GM19324 (cell line): ENCODE results near the gene EDA.
"Not testable (repeated sequence)": the region's sequence is repeated elsewhere in the genome, so short reads cannot be mapped to it uniquely, and the experiment has no call there.

Experiments used
- ATAC-seq: cut with Tn5 transposase; IDR thresholded peaks from one replicate; pipeline ENCODE4 v1.9.1; 2021; ENCODE audit warnings: mild to moderate bottlenecking, moderate library complexity; ENCODE audit not compliant: unreplicated experiment, low FRiP score

EDA gene

GRCh38 chrX:69740317-69740716 is 124.4 kb downstream of the EDA start:
- ATAC-seq, result no peak

GRCh38 chrX:69741721-69742120 is 125.8 kb downstream of the EDA start:
- no peak for ATAC-seq

- ATAC-seq, result no peak
Observed at GRCh38 chrX:69746051-69746450, 130.1 kb downstream of the EDA start.

DNA sequence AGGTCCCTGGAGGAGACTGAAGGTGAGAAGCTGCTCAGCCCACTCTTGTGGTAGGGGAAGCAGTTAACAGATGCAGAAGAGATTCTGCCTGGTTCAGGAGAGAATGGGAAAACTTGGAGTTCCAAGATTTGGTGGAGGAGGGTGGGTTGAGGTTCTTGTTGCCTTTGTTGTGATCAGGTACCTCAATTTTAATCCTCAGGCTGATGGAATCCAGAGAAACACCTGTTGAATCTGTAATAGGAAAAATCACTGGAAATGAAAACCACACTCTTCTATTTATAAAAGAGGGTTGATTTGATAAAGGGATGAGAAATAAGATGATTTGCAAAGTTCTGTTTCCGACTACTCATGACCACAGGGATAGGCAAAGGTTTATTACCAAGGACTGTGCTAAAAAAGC is 132.1 kb downstream of the EDA start:
- no peak for ATAC-seq

- no peak for ATAC-seq
Observed at GRCh38 chrX:69759921-69760625, 144.2 kb downstream of the EDA start.

DNA sequence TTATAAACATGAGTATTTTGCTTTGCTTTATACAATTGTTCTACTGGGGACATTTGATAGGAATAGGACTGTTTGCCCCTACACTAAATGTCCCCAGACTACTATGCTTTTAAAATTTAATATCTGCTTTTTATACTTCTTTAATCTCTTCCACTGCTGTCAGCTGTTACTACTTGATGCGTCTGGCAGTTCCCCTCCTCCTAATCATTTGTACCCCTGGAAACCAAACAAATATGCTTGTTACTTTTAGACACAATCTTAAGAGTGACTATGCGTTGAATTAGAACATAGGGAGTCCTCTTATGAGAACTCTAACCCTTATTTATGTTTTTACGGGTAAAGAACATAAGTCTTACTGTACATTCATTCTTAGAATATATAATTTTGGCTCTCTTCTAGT is 145.7 kb downstream of the EDA start:
- no peak for ATAC-seq

DNA sequence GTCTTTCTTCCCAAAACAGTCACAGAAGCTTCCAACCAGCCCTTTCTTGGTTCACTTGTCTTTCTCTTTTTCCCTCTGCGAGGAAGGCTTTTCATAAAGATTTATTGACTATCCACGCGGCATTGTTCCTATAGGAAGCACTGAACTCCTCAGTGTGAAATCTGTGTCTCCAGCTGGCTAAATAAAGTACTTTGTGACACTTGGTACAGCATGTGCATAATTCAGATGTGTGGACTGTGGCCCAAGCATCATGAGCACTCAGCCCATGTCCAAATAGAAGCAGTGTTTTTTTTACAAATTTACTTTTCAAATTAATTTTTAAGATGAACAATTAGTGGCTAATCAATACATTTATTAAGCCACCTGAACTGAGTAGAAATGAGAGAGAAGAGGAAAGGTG is 146.4 kb downstream of the EDA start:
- ATAC-seq, result no peak

GRCh38 chrX:69793260-69793935 is 177.5 kb downstream of the EDA start:
- ATAC-seq, result no peak

GRCh38 chrX:69795702-69796101 is 179.8 kb downstream of the EDA start:
- ATAC-seq, result no peak

GRCh38 chrX:69807400-69807799 is 191.5 kb downstream of the EDA start:
- ATAC-seq, result no peak

DNA sequence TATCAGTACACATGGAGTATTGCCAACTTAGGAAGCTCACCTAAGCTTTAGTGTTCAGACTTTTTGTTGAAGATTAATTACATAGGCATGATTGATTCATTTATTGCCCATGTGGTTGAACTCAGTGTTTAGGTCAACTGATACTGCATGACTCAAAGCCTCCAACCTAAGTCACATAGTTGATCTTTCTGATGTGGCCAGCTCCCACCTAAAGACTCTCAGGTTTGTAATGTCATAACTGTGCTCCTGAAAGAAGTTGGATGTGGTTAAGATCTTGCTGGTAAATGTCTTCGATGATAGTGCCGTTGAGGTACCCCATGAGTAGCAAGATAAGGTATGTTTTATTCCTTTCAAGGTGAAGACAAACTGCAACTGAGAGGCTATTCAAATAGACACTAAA is 192.5 kb downstream of the EDA start:
- no peak for ATAC-seq

- no peak for ATAC-seq
Observed at GRCh38 chrX:69813677-69814076, 197.8 kb downstream of the EDA start.

- no peak for ATAC-seq
Observed at GRCh38 chrX:69815063-69815462, 199.2 kb downstream of the EDA start.

DNA sequence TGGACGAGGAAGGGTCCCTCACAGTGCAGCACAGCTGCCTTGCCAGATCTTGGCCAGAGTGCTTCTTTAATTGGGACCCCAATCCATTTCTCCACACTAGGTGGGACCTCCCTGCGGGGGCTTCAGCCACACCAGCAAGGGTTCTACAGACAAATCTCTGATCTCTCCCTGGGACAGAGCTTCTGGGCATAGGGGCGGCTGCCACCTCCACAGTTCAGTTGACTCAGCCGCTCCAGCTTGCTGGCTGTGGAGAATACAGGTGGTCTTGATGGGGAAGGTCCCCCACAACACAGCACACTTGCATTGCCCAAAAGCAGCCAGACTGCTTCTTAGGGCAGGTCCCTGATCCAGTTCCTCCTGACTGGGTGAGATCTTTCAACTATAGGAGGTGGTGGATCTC is 199.6 kb downstream of the EDA start:
- ATAC-seq, result no peak

DNA sequence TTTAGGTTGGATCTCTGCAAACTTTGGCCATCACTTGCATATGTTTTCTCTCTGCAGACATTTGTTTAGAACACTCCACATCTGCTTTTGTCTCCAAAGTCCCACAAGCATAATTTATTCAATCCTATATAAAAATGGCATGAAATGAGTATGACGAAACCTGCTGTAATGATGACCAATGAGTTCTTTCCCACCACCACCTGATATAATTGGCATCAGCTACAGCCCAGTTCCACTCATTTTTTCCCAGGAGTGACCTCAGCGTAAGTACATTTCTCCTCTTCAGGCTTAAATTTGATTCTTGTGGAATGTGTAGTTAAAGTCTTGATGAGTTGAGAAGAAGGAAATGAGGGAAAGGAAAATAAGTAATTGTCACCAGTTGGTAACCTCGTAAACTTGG is 228.7 kb downstream of the EDA start:
- ATAC-seq, result no peak

DNA sequence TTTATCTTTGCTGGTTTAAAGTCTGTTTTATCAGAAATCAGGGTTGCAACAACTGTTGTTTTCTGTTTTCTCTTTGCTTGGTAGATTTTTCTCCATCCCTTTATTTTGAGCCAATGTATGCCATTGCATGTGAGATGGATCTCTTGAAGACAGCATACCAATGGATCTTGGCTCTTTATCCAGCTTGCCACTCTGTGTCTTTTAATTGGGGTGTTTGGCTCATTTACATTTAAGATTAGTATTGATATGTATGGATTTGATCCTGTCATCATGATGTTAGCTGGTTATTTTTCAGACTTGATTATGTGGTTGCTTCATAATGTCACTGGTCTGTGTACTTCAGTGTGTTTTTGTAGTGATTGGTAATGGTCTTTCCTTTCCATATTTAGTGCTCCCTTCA is 244.1 kb downstream of the EDA start:
- ATAC-seq, result not testable (repeated sequence)

DNA sequence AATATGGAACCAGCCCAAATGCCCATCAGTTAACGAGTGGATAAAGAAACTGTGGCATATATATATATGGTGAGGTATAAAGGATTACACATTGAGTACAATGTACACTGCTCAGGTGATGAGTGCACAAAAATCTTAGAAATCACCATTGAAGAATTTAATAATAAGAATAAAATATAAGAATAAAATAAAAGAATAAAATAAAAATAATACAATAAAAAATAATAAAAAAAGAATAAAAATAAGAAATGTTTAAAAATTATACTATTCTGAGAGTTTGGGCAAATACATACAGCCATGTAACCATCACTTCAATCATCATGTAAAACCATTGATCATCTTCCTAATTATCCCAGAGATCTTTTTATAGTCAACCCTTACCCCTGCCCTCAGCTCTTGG is 260.3 kb downstream of the EDA start:
- no peak for ATAC-seq

GRCh38 chrX:69884210-69884609 is 268.3 kb downstream of the EDA start:
- ATAC-seq, result no peak

GRCh38 chrX:69896046-69896445 is 280.1 kb downstream of the EDA start:
- ATAC-seq, result no peak

DNA sequence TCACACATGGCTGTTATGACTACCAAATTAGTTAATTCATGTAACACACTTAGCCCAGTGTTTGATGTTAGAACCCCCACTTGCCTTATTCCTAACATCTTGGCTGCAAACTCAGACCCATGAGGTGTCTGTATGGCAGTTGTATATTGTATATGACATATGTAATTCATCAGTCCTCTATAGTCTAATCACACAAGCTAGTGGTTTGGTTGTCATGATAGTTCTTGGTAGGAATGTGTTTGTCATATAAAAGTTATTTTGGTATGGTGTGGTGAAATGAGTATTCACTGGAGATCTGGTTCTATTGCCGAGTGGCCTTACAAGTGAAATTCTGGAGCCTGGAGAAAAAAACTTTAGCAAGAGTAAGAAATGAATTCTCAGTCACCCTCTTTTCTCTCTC is 284.6 kb downstream of the EDA start:
- no peak for ATAC-seq

DNA sequence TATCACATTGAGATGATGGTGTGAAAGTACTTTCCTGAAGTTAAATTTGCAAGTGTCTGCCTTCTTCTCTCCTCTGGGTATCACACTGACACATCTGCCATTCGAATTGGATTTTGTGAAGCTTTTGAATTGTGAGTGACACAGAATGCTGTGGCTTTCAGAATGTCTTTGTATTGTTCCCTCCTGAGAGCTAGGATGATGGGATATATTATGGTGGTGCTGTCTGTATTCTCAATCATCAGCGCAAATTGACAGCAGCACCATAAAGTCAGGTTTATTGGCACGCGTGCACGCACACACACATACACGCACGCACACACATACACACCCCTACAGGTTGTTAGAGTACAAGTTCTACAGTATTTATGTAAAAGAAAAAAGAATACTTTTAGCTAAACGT is 290.5 kb downstream of the EDA start:
- no peak for ATAC-seq

GRCh38 chrX:69914781-69915180 is 298.9 kb downstream of the EDA start:
- ATAC-seq, result no peak
